Stimulated activated naive CD8-positive, alpha-beta T cell treated with anti-CD3 and anti-CD28 coated beads, Interleukin-15, Interleukin-2, amounts not matched to agents 100 U/mL and 50 U/mL, for 24 hours (primary cell): ENCODE results near the gene NEGR1.
"Not testable (repeated sequence)": the region's sequence is repeated elsewhere in the genome, so short reads cannot be mapped to it uniquely, and the experiment has no call there.

ENCODE experiments used
- ATAC-seq: fragments of 150-1000 bp; cut with Tn5 transposase; one replicate; pipeline ENCODE4 v1.10.0; 2021
- DNase-seq: peaks from one replicate; pipeline ENCODE4 v3.0.0; 2021

The NEGR1 gene

DNA sequence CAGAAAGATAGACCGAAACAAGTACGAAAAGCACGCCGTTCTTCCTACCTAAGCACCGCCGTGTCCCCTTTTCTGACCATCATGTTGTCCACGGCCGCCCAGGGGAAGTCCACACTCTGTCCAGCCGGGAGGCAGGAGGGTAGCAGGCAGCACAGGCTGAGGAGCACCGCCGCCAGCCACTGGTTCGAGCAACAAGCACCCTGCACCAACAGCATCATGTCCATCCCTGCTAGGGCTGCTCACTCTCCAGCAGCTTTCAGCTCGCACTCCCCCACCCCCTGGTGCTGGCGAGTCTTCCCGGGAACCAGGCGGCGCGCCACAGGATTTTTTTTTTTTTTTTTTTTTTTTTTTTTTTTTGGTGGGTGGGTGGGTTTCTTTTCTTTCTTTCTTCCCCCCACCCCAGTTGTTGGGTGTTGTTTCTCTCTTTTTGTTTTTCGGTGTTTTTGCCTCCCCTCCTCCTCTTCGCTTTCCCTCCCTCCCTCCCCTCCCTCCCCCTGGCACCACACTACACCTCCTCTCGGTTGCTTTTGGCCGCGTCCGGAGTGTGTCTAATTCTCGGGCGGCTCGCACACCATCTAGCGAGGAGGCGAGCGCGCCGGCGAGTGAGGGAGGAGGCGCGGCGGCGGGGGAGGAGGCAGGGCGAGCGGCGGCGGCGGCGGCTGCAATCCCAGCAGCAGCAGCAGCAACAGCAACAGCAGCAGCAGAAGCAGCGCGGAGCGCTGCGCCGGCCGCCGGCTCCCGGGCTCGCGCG, at the start of gene NEGR1:
Gene NEGR1, minus strand, starts transcription at position 269 of the 751 bp plus-strand sequence.
- DNase-seq (peak; percentile 73), ATAC-seq (peak; percentile 66)

DNA sequence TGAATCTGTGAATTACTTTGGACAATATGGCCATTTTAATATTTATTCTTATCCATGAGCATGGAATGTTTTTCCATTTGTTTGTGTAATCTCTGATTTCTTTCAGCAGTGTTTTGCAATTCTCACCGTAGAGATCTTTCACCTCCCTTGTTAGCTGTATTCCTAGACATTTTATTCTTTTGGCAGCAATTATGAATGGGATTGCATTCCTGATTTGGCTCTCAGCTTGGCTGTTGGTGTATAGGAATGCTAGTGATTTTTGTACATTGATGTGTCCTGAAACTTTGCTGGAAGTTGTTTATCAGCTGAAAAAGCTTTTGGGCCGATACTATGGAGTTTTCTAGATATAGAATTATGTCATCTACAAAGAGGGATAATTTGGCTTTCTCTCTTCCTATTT, 44.2 kb upstream of the NEGR1 start:
- ATAC-seq (no peak), DNase-seq (no peak)

DNA sequence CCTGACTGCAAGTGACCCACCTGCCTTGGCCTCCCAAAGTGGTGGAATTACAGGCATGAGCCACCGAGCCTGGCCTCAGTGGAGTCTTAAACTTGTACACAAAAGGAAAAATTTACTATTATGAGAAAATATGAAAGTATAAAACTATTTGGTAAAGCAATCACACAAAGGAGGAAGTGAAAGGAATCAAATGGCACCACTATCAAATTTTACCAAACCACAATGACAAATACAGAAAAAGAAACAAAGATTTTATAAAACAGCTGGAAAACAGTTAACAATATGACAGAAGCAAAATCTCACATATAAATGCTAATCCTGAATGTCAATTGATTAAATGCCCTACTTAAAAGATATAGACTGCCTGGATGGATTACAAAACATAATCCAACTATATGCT, 42.1 kb upstream of the NEGR1 start:
- DNase-seq (no peak), ATAC-seq (no peak)

DNA sequence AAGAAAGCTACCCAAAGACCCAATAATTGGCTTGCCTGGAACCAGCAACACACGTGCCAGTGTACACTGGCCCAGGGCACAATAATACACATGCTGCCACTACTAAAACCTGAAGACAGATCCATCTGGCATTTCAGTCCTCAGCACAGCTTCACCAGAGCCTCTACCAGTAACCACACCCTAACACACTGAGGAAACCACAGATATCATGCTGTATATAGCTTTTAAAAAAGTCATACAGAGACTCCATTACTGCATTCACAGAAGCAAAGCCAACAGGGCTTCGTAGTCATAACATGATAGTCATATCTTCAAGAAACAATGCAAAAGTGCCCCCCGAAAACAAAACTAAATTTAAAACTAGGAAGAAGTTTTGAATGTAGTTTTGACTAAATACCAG, 40.6 kb upstream of the NEGR1 start:
- no peak for ATAC-seq

DNA sequence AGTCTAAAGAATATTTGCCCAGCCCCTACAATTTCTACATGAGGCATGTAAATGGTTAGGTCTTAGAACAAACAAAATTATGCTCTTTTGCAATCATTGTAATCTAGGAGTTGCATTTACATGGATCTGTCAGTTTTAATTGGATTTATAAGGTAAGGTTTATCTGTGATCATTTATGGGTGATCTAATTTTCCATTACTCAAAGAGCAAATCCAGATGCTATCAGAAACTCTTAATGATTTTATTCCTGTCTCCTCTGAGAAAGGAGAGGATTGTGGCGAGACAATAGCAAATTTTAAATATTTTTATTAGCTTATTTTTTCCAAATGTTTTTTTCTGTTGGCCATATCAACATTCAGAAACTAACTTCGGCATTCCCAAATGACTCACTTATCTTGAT, 14.2 kb upstream of the NEGR1 start:
- no peak for ATAC-seq

More for the DNA sequence above, 40.6 kb upstream of the NEGR1 start:
- DNase-seq: no peak

DNA sequence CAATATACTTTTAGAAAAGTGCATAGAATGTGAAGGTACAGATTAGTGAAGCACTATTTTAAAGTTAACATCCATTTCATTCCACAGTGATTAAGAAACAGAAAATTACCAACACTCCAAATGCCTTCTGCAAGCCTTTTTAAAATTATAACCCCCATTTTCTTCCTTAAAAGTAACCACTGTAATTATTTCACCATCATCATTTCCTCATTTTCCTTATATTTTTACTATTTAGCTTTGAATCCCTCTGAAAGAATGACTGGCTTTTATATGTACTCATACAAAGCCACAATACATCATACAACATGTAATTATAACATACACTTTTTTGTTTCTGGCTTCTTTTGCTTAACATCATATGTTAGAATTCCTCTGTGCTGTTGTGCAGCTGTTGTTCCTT, 6.5 kb upstream of the NEGR1 start:
- DNase-seq (no peak), ATAC-seq (no peak)

More for the DNA sequence above, 14.2 kb upstream of the NEGR1 start:
- no peak for DNase-seq

GRCh38 chr1:72286401-72286800, 4.1 kb upstream of the NEGR1 start:
- DNase-seq: no peak
- ATAC-seq: no peak

GRCh38 chr1:72285074-72285425, 2.7 kb upstream of the NEGR1 start:
- no peak for ATAC-seq
- DNase-seq: peak; percentile 5

GRCh38 chr1:72284348-72285073, 2.2 kb upstream of the NEGR1 start:
- peak; percentile 27 for DNase-seq
- peak; percentile 70 for ATAC-seq

DNA sequence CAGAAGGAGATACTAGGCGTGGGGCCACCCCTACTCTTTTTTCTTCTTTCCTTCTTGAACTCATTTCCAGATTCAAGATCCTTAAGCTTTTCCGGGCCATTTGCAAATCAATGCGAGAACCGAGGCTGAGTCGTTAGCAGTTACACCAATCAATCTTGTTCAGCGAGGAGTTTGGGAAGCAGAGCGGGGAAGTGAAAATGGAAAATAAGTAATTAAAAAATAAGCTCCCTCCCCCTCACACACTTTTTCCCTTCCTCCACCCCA, 1.7 kb upstream of the NEGR1 start:
- DNase-seq: no peak
- no peak for ATAC-seq

DNA sequence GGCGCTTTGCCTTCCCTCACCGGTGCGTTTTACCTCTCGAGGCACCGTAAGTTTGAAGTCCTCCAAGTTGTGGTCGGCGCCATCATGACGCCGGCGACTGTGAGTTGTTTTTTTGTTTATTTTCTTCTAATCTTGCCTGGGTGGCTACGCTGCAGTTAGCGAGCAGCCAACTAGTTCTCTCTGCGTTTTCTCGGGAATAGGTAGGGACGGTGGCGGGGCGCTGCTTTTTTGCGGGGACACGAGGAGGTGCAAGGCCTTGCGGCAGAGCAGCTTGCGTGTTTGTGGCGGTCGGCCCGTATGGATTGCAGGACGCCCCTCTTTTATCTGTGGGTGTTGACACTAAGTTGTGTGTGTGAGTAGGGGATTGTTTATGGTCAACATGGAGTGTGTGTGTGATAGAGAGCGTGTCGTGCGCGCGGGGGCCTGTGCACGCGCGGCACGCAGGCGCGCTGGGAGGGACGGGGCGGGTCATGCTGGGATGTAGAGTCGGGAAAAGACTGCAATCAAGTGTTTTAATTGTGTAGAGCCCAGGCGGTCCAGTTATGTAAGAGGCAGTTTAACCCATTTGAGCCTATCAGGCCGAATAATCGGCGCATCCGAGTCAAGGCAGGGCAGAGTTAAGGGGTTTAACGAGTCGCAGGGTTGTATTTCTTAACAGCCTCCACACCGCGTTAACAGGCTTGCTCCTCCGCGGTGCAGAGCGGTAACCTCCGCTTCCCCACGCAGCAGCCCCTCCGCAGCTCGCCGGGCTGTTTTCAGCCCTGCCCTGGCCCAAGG, 1.2 kb upstream of the NEGR1 start:
- ATAC-seq: peak; percentile 53
- DNase-seq: peak; percentile 32

GRCh38 chr1:72283022-72283306, 625 bp upstream of the NEGR1 start:
- DNase-seq (no peak), ATAC-seq (no peak)

GRCh38 chr1:72281637-72282270, 585 bp downstream of the NEGR1 start:
- ATAC-seq (no peak), DNase-seq (peak; percentile 9)

DNA sequence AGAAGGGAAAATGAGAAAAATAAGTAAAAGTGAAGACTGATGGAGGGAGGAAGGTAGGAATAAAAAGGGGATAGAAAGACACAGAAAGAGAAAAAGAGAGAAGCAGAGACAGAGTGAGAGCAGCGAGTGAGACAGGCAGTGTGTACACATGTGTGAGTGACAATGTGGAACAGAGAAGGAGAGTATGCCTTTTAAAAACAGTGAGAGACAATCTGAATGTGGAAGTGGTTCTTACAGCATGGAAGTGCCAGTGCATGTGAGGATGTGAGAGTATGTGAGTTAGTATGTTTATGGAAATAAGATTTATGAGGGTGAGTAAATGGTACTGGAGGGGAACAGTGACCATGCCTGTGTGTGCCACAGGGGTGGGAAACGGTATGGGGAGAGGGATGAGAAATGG, 1.2 kb downstream of the NEGR1 start:
- ATAC-seq: no peak
- DNase-seq: no peak

- DNase-seq (no peak), ATAC-seq (no peak)
Measured at GRCh38 chr1:72280711-72281110, 1.6 kb downstream of the NEGR1 start.

GRCh38 chr1:72280131-72280530, 2.2 kb downstream of the NEGR1 start:
- ATAC-seq (no peak), DNase-seq (no peak)

GRCh38 chr1:72278461-72278860, 3.9 kb downstream of the NEGR1 start:
- DNase-seq: no peak
- ATAC-seq: no peak

DNA sequence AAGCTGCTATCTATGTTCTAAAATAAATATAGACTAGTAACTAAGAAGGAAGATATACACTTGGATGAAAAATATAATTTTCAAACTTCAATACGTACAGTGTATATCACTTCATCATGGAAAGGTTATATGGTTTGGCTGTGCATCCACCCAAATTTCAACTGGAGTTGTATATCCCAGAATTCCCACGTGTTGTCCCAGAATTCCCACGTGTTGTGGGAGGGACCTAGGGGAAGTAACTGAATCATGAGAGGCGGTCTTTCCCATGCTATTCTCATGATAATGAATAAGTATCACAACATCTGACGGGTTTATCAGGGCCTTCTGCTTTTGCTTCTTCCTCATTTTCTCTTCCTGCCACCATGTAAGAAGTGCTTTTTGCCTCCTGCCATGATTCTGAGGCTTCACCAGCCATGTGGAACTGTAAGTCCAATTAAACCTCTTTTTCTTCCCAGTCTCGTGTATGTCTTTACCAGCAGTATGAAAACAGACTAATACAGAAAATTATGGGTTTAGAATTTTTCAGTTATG, 10.7 kb downstream of the NEGR1 start:
- DNase-seq (no peak), ATAC-seq (no peak)

DNA sequence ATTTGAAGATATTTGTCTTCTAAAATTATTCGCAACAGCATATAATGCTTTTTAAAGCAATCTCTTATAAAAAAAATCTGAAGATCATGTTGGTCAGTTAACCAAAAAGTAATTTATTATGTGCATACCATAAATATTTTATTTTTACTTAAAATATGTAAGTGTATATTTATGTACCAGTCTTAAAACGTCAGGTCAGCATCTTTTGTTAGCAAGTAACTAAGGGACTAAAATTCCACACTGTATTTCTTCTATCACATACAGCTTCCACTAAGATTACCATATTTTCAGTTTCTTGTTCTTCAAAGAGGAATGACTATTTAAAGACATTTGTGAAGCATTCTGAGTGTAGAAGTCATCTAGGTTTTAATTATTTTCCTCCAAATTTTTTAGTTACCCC, 19.6 kb downstream of the NEGR1 start:
- DNase-seq (no peak), ATAC-seq (no peak)

- ATAC-seq (no peak), DNase-seq (no peak)
Measured at GRCh38 chr1:72253132-72253531, 29.2 kb downstream of the NEGR1 start.

DNA sequence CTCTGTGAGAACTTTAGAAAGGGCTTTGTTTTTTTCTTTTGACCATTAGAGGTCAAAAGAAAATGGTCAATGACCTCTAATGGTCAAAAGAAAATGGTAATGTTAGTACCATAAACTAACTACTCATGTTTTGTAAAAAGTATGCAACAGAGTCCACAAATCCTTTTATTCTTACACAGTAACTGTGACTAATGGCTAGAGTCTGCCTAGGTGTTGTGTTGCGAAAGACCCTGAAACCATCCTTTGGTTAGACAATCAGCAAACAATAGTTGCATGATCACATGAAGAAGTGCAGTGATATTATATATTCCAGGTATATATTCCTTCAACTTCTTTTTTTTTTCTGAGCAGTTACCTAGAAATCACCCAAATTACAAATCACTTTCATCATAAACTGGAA, 40.9 kb downstream of the NEGR1 start:
- no peak for ATAC-seq
- no peak for DNase-seq

DNA sequence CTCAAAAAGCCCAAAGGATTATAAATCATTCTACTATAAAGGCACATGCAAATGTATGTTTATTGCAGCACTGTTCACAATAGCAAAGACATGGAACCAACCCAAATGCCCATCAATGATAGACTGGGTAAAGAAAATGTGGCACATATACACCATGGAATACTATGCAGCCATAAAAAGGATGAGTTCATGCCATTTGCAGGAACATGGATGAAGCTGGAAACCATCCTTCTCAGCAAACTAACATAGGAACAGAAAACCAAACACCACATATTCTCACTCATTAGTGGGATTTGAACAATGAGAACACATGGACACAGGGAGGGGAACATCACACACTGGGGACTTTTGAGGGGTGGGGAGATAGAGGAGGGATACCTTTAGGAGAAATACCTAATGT, 46.4 kb downstream of the NEGR1 start:
- DNase-seq, ATAC-seq: not testable (repeated sequence)

GRCh38 chr1:72235062-72235461, 47.3 kb downstream of the NEGR1 start:
- no peak for ATAC-seq
- no peak for DNase-seq
